Left forelimb (tissue), 1 donor: Measurements from ENCODE around the gene MYT1.

Experiments used
- DNase-seq: peaks from one replicate; pipeline ENCODE4 v3.0.0-alpha.2; 2018; ENCODE audit warnings: low spot score

MYT1 gene

DNA sequence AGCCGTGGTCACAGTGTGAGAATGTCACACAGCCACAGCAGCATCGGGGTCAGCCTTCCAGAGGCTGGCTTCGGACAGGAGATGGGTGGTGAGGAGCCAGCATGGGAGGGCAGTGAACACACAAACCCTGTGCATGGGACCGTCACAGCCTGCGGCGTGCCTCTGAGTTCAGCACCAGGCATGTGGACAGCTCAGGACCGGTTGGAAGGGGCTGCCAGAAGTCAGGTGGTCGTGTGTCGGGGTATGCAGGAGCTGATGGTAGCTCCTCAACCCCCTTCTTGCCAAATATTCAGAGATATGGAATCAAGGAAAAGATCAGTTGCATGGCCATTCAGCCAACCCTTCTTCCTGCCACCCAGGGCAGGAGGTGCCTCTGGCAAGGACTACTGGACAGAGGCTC is 28.2 kb downstream of the MYT1 start:
- DNase-seq: no peak

GRCh38 chr20:64193058-64193457 is 28.8 kb downstream of the MYT1 start:
- no peak for DNase-seq

DNA sequence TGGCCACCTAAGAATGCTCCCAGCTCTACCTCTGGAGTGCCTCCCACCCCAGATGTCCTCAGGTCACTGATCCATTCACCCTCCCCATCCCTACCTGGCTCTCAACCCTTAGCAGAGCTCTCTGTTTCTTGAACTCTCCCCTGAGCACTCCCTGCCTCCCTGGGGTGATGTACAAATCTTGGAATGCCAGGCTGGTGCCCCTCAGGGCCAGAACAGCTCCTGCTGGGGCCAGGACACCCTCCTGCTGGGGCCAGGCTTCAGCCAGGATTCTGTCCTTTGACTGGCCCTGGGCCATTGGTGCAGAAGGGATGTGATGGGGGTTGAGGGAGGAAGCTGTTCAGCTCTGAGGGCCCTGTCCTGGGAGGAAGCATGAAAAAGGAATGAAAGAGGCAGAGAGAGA is 30.0 kb downstream of the MYT1 start:
- DNase-seq: no peak

GRCh38 chr20:64196309-64196708 is 32.1 kb downstream of the MYT1 start:
- no peak for DNase-seq

GRCh38 chr20:64196847-64197306 is 32.6 kb downstream of the MYT1 start:
- no peak for DNase-seq

DNA sequence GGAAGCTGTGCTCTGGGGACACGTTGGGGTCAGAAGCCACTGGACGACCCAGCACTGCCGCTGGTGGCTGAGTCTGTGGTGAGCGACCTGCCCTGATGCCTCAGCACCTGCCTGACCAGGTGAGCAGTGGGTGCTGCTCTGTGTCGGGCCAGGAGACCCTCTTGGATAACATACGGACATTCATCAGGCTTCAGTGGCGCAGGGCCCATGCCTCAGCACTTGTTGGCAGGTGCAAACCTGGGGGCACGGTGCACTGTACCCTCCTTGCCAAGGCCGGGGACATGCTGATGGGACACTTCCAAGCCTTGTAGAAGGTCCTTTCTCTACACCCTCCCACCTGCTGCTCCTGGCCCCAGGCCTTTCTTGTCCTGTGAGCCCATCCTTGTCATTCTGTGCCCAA is 34.1 kb downstream of the MYT1 start:
- no peak for DNase-seq

DNA sequence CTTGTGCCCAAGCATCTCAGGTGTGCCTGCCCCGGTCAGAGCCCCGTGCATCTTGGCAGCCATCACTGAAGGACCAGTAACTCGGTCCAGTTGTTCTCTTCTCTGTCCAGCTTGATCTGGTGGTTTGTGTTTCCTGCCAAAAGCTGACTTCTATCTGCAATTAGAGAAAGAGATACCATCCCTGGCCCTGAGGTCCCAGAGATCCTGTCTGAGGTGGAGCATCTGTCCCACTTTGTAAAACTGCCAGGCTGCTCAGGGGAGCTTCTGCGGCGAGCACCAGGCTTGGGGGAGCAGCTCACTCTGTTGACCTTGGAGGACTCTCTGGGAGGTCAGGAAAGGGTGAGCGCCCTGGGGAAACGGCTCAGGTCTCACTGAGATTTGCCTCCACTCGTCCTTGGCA is 35.1 kb downstream of the MYT1 start:
- no peak for DNase-seq

- no peak for DNase-seq
Observed at GRCh38 chr20:64200740-64201139, 36.5 kb downstream of the MYT1 start.

- no peak for DNase-seq
Observed at GRCh38 chr20:64201653-64202052, 37.4 kb downstream of the MYT1 start.

DNA sequence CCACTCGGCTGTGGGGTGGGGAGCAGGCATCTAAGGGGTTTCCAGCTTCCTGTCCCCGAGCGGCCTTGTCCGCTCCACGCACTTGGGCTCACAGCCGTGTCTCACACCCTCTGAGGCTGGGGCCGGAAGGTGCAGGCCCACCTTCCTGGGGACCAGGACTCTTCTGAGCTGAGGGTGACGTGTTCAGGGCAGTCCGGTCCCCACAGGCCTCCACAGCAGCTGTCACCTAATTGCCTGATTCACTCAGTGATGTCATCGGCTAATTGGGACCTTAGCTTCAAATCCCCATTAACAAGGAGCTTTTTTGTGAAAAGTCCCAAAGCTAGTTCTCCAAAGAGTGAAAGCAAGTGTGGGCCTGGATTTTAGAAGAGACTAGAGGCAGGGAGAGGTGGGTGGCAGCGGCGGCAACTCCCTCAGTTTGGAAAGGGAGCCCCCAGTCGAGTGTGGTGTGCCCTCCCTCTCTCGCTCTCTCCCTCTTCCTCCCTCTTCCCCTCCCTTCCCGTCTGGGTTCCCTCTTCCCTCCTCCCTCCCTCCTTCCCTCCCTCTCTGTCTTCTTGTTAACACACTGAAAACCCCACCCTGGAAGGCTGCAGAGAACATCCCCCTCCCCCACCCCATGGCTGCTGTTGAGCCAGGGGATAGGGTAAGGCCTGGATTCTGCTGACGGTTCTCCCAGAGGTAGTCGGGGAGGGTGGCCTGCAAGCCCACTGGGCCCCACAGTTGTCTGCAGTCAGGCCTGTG is 39.0 kb downstream of the MYT1 start:
- no peak for DNase-seq

DNA sequence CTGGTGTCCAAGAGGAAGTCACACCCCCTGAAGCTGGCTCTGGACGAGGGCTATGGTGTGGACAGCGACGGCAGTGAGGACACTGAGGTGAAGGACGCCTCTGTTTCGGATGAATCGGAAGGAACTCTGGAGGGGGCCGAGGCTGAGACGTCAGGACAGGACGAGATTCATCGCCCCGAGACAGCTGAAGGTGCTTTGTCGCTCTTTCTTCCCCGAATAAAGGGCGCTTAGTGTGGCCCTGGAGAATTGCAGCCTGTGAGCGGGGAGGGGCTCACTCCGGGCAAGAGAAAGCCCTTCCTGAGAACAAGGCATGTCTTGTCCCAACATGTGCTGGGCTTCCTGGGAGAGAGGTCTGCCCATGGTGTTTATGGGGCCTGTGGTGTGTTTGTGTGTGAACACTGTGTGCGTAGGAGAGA is 41.4 kb downstream of the MYT1 start:
- no peak for DNase-seq

- DNase-seq: no peak
Observed at GRCh38 chr20:64206614-64207013, 42.4 kb downstream of the MYT1 start.

- DNase-seq: no peak
Observed at GRCh38 chr20:64207641-64208590, 43.7 kb downstream of the MYT1 start.

DNA sequence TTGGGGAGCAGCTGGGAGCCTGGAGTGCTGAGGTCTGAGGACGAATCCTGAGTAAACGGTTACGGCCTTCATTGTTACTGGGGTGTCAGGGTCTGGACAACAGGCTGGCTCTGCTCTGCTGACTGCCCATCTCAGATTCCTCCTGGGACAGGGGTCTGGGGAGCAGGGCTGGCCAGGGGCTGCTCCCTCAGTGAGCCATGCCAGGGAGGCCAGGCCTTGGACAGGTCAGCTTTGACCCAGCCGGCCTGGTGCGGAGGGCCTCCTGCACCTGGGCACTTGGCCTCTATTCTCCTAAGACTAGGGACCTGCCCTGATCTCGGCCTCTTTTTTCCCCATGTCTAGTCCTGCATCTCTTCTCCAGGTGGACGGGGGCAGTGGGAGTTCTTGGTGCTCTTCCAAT is 44.9 kb downstream of the MYT1 start:
- DNase-seq: no peak

DNA sequence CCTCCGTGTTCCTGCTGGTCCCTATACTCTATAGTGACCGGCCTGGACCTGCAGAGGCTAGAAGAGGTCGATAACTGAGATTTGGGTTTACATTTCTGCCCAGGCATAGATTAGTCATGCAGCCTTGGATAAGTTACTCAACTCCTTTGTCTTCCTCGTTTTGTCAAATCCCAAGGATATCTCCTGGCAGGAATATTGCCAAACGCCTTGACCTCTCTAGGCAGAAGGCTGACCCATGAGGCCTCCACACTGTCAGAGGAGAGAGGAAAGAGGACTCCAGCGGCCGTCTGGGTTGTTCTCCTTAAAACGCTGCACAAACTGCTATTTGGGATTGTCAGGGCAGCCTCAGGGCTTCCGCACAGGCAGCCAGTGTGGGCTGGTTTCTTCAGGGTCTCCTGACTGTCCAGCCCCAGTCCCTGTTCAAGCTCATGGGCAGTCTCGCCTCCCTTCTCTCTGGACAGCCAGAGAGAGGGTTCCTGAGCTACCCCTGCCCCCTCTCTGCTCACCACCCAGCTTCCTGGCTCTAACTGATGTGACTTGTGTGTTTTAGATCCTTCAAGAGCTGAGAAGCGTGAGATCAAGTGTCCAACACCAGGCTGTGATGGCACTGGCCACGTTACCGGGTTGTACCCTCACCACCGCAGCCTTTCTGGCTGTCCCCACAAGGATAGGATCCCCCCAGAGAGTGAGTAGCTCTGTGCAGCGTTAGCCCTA is 46.6 kb downstream of the MYT1 start:
- DNase-seq: no peak

DNA sequence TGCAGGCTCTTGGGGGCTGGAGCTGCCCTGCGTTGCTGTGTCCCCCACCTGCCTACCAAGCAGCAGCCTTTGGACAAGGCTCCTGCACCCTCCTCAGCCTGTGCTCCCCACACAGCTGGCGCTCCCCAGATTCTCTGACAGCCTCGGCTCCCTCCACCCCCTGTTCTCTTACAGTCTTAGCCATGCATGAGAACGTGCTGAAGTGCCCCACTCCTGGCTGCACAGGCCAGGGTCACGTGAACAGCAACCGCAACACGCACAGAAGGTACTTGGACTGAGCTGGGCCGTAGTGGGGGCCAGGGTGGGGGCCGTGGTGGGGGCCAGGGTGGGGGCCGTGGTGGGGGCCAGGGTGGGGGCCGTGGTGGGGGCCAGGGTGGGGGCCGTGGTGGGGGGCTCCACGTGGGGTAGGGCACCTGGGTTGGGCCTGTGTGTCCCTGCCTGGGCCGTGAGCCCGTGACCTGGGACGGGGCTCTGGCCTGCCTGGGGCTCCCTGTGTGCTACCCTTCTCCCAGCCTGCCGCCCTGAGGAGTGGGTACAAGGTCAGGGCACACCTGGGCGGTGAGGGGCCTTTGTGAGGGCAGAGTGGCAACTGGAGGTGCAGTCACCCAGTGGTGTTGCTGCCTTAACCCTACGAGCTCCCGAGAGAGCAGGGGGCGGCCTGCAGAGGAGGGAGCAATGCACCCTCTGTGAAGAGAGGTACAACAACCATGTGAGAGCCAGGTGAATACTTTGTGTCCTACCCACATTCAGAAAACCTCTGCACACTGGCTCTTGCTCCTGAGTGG is 47.8 kb downstream of the MYT1 start:
- no peak for DNase-seq

GRCh38 chr20:64212755-64213154 is 48.5 kb downstream of the MYT1 start:
- DNase-seq: no peak

DNA sequence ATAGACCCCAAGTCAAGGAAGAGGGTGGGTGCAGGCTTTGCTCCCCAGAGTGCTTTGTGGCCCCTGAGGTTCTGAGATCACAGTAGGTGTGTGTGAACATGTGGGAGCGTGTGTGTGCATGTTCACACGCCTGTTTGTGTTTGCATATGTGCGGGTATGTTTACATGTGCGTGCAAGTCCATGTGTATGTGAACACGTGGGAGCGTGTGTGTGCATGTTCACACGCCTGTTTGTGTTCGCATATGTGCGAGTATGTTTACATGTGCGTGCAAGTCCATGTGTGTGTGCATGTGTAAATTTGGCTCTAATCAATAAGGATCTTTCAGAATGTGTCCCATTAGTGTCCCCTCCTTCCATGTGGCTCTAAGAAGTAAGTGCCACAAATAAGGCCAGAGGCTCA is 49.9 kb downstream of the MYT1 start:
- no peak for DNase-seq

- DNase-seq: no peak
Observed at GRCh38 chr20:64214952-64215351, 50.7 kb downstream of the MYT1 start.

- no peak for DNase-seq
Observed at GRCh38 chr20:64216036-64216435, 51.8 kb downstream of the MYT1 start.

- DNase-seq: no peak
Observed at GRCh38 chr20:64216910-64217309, 52.7 kb downstream of the MYT1 start.
